Subcutaneous adipose tissue (tissue), 4 donors: ENCODE measurements around the gene MED13L. TPM values are rescaled to one million over a fixed set of nuclear protein-coding genes. Genes with fewer than 3 reads are reported as not detected.

Source experiments
- CTCF ChIP-seq: fragments of 450-650 bp; IDR thresholded peaks from one replicate; pipeline ENCODE4 v1.5.1; 2016; ENCODE audit warnings: low read depth, mild to moderate bottlenecking, control low read depth, antibody characterized with exemption, moderate library complexity
- total RNA-seq, 4 donors: library from RNA; depleted of rRNA; stranded (reverse); fragments of >200 nt; gene quantifications; one replicate each; pipeline ENCODE4 v1.1.0, GENCODE V29; 2016

Gene MED13L
- total RNA-seq, 4 donors from 2014 or later = 164 to 285 (median 225) TPM

- TF ChIP-seq CTCF = no peak
Observed at GRCh38 chr12:115998794-115999478, 278.6 kb downstream of the MED13L start.

GRCh38 chr12:115998119-115998633 is 279.3 kb downstream of the MED13L start:
- TF ChIP-seq CTCF = no peak

- TF ChIP-seq CTCF = no peak
Observed at GRCh38 chr12:115993737-115994136, 283.8 kb downstream of the MED13L start.

GRCh38 chr12:115990241-115990640 is 287.3 kb downstream of the MED13L start:
- no peak for TF ChIP-seq CTCF

GRCh38 chr12:115988625-115989563 is 288.6 kb downstream of the MED13L start:
- no peak for TF ChIP-seq CTCF

- no peak for TF ChIP-seq CTCF
Observed at GRCh38 chr12:115988212-115988611, 289.3 kb downstream of the MED13L start.

- TF ChIP-seq CTCF = no peak
Observed at GRCh38 chr12:115984616-115985015, 292.9 kb downstream of the MED13L start.
